GM21360 (cell line): ENCODE data around the gene GPR132.

ENCODE experiments used
- ATAC-seq: cut with Tn5 transposase; IDR thresholded peaks from one replicate; pipeline ENCODE4 v1.9.1; 2021; ENCODE audit warnings: mild to moderate bottlenecking, moderate library complexity; ENCODE audit not compliant: unreplicated experiment

GPR132 gene

GRCh38 chr14:105006831-105007592 is 58.2 kb downstream of the GPR132 start:
- no peak for ATAC-seq

DNA sequence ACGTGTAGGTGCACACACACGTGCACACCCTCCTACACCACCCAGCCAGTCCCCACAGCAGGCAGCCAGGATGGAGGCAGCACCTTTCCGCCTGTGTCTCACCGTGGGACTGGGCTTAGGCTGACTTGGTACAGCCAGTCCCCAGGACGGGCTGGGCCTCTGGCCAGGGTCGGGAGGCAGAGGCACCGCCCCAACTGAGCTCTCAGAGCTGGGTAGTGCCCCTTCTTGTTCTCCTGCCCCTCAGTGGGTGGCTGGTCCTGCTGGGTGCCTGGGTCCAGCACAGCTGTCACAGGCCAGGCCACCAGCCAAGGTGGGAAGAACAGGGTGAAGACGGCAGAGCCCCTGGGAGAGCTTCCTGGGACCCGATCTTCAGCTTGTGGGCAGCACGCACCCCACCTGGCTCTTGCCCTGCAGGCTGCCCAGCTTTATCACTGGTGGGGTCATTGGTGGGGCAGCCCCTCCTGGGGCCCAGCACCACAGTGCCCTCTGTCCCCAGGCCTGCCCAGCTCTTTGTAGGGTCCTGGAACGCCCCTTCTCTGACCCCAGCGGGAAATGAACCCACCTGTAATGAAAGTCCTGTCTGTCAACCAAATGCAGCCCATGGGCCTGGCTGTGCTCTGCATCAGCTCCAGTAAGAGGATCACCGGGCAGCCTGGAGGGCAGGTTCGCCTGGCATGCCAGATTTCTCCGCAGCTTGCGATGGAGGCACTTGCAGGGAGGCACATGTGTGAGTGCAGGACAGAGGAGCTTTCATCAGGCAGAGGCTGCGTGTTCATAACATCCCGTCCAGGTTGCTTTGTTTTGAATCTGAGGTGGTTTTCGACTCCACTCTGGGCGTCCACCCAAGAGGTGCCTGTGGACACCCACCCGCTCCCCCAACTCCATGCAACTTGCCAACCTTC is 59.0 kb downstream of the GPR132 start:
- no peak for ATAC-seq

DNA sequence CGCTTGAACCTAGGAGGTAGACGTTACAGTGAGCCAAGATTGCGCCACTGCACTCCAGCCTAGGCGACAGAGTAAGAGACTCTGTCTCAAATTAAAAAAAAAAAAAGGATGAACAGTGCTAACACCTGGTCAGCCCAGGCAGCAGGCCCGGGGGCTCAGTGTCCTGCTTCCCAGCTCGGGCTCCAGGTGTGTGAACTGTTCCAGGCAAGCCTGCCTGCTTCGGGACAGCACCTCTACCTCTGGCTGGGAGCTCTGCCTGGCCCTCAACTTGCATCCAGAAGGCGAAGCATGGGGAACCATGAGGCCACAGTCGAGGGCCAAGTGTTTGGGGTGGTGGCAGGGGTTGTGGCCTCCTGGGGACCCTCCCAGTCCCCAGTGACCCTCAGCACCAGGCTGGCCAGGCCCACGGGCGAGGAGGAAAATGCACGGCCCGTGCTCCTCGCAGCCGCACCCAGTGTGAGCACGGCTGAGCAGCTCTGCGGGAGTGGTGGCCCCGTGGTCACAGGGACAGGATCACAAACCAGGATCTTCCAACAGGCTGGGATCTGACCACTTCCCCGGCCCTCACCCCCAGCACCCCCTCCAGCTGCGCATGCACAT is 59.8 kb downstream of the GPR132 start:
- ATAC-seq = no peak
